H9 (cell line): ENCODE measurements around the gene WBP1L. TPM values are rescaled to one million over a fixed set of nuclear protein-coding genes. Genes with fewer than 3 reads are reported as not detected.

Experiments used
- DNase-seq: peaks from one replicate; pipeline ENCODE4 v3.0.0-alpha.2; 2017
- H2AFZ ChIP-seq: one replicate; pipeline ENCODE4 v1.6.1; 2013; ENCODE audit warnings: mild to moderate bottlenecking, low read length, control low read depth, moderate library complexity
- H2AK5ac ChIP-seq: 2 replicates; pipeline ENCODE4 v1.6.1; 2013; ENCODE audit warnings: low read length, control low read depth, mixed read lengths; ENCODE audit not compliant: insufficient read length
- H2BK120ac ChIP-seq: one replicate; pipeline ENCODE4 v1.6.1; 2013; ENCODE audit warnings: low read depth, mild to moderate bottlenecking, low read length, control low read depth, inconsistent platforms; ENCODE audit not compliant: poor library complexity, severe bottlenecking
- H2BK12ac ChIP-seq: 2 replicates; pipeline ENCODE4 v1.6.1; 2013; ENCODE audit warnings: low read length, control low read depth, mixed read lengths, low read depth; ENCODE audit not compliant: insufficient read length
- H2BK15ac ChIP-seq: 2 replicates; pipeline ENCODE4 v1.6.1; 2013; ENCODE audit warnings: low read depth, low read length, control low read depth
- H2BK20ac ChIP-seq: one replicate; pipeline ENCODE4 v1.6.1; 2013; ENCODE audit warnings: low read depth, mild to moderate bottlenecking, low read length, control low read depth, inconsistent platforms; ENCODE audit not compliant: poor library complexity, severe bottlenecking
- H2BK5ac ChIP-seq: 2 replicates; pipeline ENCODE4 v1.6.1; 2013; ENCODE audit warnings: low read length, control low read depth, mixed read lengths; ENCODE audit not compliant: insufficient read length
- H3K14ac ChIP-seq: 2 replicates; pipeline ENCODE4 v1.6.1; 2013; ENCODE audit warnings: low read length, control low read depth; ENCODE audit not compliant: insufficient read depth
- H3K18ac ChIP-seq: 2 replicates; pipeline ENCODE4 v1.6.1; 2013; ENCODE audit warnings: low read depth, mild to moderate bottlenecking, mixed read lengths, low read length, control low read depth; ENCODE audit not compliant: insufficient read length
- H3K23ac ChIP-seq: 2 replicates; pipeline ENCODE4 v1.6.1; 2013; ENCODE audit warnings: low read length, control low read depth, mixed read lengths, low read depth; ENCODE audit not compliant: insufficient read length
- H3K23me2 ChIP-seq: 2 replicates; pipeline ENCODE4 v1.6.1; 2013; ENCODE audit warnings: low read depth, mild to moderate bottlenecking, mixed read lengths, low read length, control low read depth; ENCODE audit not compliant: insufficient read length, poor library complexity, severe bottlenecking
- H3K27ac ChIP-seq: 2 replicates; pipeline ENCODE4 v1.5.1; 2013; ENCODE audit warnings: low read length, control low read depth, mixed read lengths, low read depth; ENCODE audit not compliant: insufficient read length
- H3K27me3 ChIP-seq: 2 replicates; pipeline ENCODE4 v1.6.1; 2013; ENCODE audit warnings: low read length, control low read depth, inconsistent platforms; ENCODE audit not compliant: insufficient read depth
- H3K4ac ChIP-seq: 2 replicates; pipeline ENCODE4 v1.6.1; 2013; ENCODE audit warnings: low read depth, mild to moderate bottlenecking, control low read depth, inconsistent platforms, low read length, moderate library complexity
- H3K4me1 ChIP-seq: 2 replicates; pipeline ENCODE4 v1.6.1; 2013; ENCODE audit warnings: low read length, control low read depth, inconsistent platforms; ENCODE audit not compliant: insufficient read depth
- H3K4me2 ChIP-seq: 2 replicates; pipeline ENCODE4 v1.6.1; 2013; ENCODE audit warnings: low read length, control low read depth, mixed read lengths; ENCODE audit not compliant: insufficient read length, insufficient read depth
- H3K56ac ChIP-seq: 2 replicates; pipeline ENCODE4 v1.6.1; 2013; ENCODE audit warnings: low read depth, mild to moderate bottlenecking, mixed read lengths, low read length, control low read depth; ENCODE audit not compliant: insufficient read length
- H3K79me1 ChIP-seq: 2 replicates; pipeline ENCODE4 v1.6.1; 2013; ENCODE audit warnings: low read depth, mild to moderate bottlenecking, moderate library complexity, low read length, control low read depth, inconsistent platforms; ENCODE audit not compliant: insufficient read depth, poor library complexity, severe bottlenecking
- H3K79me2 ChIP-seq: 2 replicates; pipeline ENCODE4 v1.6.1; 2013; ENCODE audit warnings: low read length, control low read depth, inconsistent platforms; ENCODE audit not compliant: insufficient read depth
- H3K9ac ChIP-seq: 2 replicates; pipeline ENCODE4 v1.6.1; 2013; ENCODE audit warnings: low read length, control low read depth, mixed read lengths; ENCODE audit not compliant: insufficient read length; ENCODE audit errors: extremely low read depth
- H3K9me3 ChIP-seq: one replicate; pipeline ENCODE4 v1.6.1; 2013; ENCODE audit warnings: low read depth, low read length, inconsistent platforms; ENCODE audit not compliant: control insufficient read depth
- H3T11ph ChIP-seq: one replicate; pipeline ENCODE4 v1.6.1; 2013; ENCODE audit warnings: mild to moderate bottlenecking, low read length, control low read depth, inconsistent platforms
- H4K20me1 ChIP-seq: one replicate; pipeline ENCODE4 v1.6.1; 2013; ENCODE audit not compliant: control insufficient read depth, insufficient read length, insufficient read depth
- H4K5ac ChIP-seq: 2 replicates; pipeline ENCODE4 v1.6.1; 2013; ENCODE audit warnings: low read depth, mild to moderate bottlenecking, mixed read lengths, low read length, control low read depth; ENCODE audit not compliant: insufficient read length
- H4K8ac ChIP-seq: replicated peaks from 2 replicates; pipeline ENCODE4 v1.6.1; 2013; ENCODE audit warnings: low read length, control low read depth, mixed read lengths, low read depth; ENCODE audit not compliant: insufficient read length
- H4K91ac ChIP-seq: 2 replicates; pipeline ENCODE4 v1.6.1; 2013; ENCODE audit warnings: low read depth, mild to moderate bottlenecking, moderate library complexity, mixed read lengths, low read length, control low read depth; ENCODE audit not compliant: insufficient read length
- H3K27ac Mint-ChIP-seq, 3 experiments: 2 replicates in 2 of 3; 3 replicates in 1 of 3; pipeline ENCODE4 v1.8.0; 2020 to 2021; ENCODE audit warnings: mixed read lengths in 3 of 3, mild to moderate bottlenecking in 1 of 3, moderate library complexity in 1 of 3
- H3K27me3 Mint-ChIP-seq: 2 replicates; pipeline ENCODE4 v1.8.0; 2021; ENCODE audit warnings: low read depth, mild to moderate bottlenecking, moderate library complexity, mixed read lengths
- H3K36me3 Mint-ChIP-seq, 3 experiments: 2 replicates in 2 of 3; 3 replicates in 1 of 3; pipeline ENCODE4 v1.8.0; 2020 to 2021; ENCODE audit warnings: low read depth in 3 of 3, mixed read lengths in 3 of 3; ENCODE audit not compliant: insufficient read depth in 1 of 3
- H3K4me1 Mint-ChIP-seq, 2 experiments: 2 replicates each; pipeline ENCODE4 v1.8.0; 2020; ENCODE audit warnings: mixed read lengths in 2 of 2
- H3K4me3 Mint-ChIP-seq, 2 experiments: 2 replicates in 1 of 2; 3 replicates in 1 of 2; pipeline ENCODE4 v1.8.0; 2020 to 2021; ENCODE audit warnings: mild to moderate bottlenecking in 2 of 2, mixed read lengths in 2 of 2, moderate library complexity in 1 of 2
- H3K9me3 Mint-ChIP-seq, 2 experiments: 2 replicates in 1 of 2; 3 replicates in 1 of 2; pipeline ENCODE4 v1.8.0; 2020; ENCODE audit warnings: mild to moderate bottlenecking in 2 of 2, mixed read lengths in 2 of 2, moderate library complexity in 1 of 2
- WGBS: extraction: QIAGEN DNeasy Blood & Tissue Kit; methylation state at CpG from one replicate; pipeline ENCODE4 v1.1.7; 2013; ENCODE audit warnings: missing lambda C conversion rate, low lambda C conversion rate, mixed read lengths; ENCODE audit not compliant: insufficient read length; ENCODE audit errors: extremely low coverage; 5-methylcytosine and 5-hydroxymethylcytosine counted together
- total RNA-seq: library from RNA; stranded (reverse); gene quantifications from 2 replicates; pipeline ENCODE4 v1.2.1, GENCODE V29; 2021
- TF ChIP-seq, protein P1 (sequence below): fragments of 200-600 bp; sonication (generic); conservative IDR thresholded peaks from 3 replicates; pipeline ENCODE4 v1.8.0; 2021; ENCODE audit warnings: antibody characterized with exemption, mild to moderate bottlenecking

Gene WBP1L
- total RNA-seq, 1 experiment from 2014 or later, result 23.8 TPM

DNA sequence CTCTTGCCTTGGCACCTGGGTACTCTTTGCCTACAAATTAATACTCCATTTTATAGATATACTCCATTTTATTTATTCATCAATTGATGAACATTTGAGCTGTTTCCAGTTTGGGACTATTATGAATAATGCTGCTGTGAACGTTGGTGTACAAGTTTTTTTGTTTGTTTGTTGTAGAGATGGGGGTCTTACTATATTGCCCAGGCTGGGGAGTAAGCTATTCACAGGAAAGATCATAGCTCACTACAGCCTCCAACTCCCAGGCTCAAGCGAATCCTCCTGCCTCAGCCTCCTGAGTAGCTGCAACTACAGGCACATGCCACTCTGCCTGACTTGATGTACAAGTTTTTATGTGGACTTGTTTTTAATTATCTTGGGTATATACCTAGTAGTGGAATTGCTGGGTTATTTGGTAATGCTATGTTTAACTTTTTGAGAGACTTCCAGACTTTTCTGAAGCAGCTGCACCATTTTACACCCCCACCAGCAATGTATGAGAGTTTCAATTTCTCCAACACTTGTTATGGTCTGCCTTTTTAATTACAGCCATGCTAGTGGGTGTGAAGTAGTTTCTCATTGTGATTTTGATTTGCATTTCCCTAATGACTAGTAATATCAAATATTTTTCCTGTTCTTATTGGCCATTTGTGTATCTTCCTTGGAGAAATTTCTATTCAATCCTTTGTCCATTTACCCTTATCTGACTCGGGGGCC is 15.9 kb downstream of the WBP1L start:
- no peak overlapping the region for H2BK5ac ChIP-seq
- Mint-ChIP-seq H3K4me1 (peaks cover 7% of the 10 kb centered on the region in 2 experiments; a peak in 3 of 4 replicates), H3K4me3 (no peak overlapping the region), H3K9me3 (no peaks in the 10 kb centered on the region), H3K27ac (peak overlapping the region in 1 of 3 experiments; percentile 18; a peak in 1 of 7 replicates), H3K27me3 (no peaks in the 10 kb centered on the region), H3K36me3 (no peaks in the 10 kb centered on the region)
- no peak overlapping the region for H3K27ac ChIP-seq
- H2BK12ac ChIP-seq, result no peak overlapping the region
- H3K23me2 ChIP-seq, result no peaks in the 10 kb centered on the region
- H3K79me2 ChIP-seq, result peaks cover 2% of the 10 kb centered on the region; the same call in 1 of the 2 replicates
- no peak overlapping the region for H2AFZ ChIP-seq
- H2BK15ac ChIP-seq, result no peak overlapping the region
- no peaks in the 10 kb centered on the region for H3K79me1 ChIP-seq
- WGBS, result no CpG with 5 or more reads among the region's 3 CpGs
- no peak overlapping the region for H2BK120ac ChIP-seq
- TF ChIP-seq, protein P1, sequence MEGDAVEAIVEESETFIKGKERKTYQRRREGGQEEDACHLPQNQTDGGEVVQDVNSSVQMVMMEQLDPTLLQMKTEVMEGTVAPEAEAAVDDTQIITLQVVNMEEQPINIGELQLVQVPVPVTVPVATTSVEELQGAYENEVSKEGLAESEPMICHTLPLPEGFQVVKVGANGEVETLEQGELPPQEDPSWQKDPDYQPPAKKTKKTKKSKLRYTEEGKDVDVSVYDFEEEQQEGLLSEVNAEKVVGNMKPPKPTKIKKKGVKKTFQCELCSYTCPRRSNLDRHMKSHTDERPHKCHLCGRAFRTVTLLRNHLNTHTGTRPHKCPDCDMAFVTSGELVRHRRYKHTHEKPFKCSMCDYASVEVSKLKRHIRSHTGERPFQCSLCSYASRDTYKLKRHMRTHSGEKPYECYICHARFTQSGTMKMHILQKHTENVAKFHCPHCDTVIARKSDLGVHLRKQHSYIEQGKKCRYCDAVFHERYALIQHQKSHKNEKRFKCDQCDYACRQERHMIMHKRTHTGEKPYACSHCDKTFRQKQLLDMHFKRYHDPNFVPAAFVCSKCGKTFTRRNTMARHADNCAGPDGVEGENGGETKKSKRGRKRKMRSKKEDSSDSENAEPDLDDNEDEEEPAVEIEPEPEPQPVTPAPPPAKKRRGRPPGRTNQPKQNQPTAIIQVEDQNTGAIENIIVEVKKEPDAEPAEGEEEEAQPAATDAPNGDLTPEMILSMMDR, result no peak
- DNase-seq, result no peak
- no peaks in the 10 kb centered on the region for H3K27me3 ChIP-seq
- no peak overlapping the region for H3K18ac ChIP-seq
- H3K14ac ChIP-seq, result no peak overlapping the region
- no peak overlapping the region for H2AK5ac ChIP-seq
- H3K9ac ChIP-seq, result no peak overlapping the region
- no peaks in the 10 kb centered on the region for H3K9me3 ChIP-seq
- no peak overlapping the region for H4K5ac ChIP-seq
- H3K56ac ChIP-seq, result no peak overlapping the region
- no peaks in the 10 kb centered on the region for H3K4me1 ChIP-seq
- H3K23ac ChIP-seq, result no peak overlapping the region
- H4K8ac ChIP-seq, result no peak overlapping the region
- H3K4me2 ChIP-seq, result no peak overlapping the region
- no peaks in the 10 kb centered on the region for H4K20me1 ChIP-seq
- H2BK20ac ChIP-seq, result no peak overlapping the region
- H3T11ph ChIP-seq, result no peak overlapping the region
- no peak overlapping the region for H3K4ac ChIP-seq
- H4K91ac ChIP-seq, result no peak overlapping the region
